ENCODE data around the gene ARL2.
"Not testable (repeated sequence)": the region's sequence is repeated elsewhere in the genome, so short reads cannot be mapped to it uniquely, and the experiment has no call there.

Gene ARL2

DNA sequence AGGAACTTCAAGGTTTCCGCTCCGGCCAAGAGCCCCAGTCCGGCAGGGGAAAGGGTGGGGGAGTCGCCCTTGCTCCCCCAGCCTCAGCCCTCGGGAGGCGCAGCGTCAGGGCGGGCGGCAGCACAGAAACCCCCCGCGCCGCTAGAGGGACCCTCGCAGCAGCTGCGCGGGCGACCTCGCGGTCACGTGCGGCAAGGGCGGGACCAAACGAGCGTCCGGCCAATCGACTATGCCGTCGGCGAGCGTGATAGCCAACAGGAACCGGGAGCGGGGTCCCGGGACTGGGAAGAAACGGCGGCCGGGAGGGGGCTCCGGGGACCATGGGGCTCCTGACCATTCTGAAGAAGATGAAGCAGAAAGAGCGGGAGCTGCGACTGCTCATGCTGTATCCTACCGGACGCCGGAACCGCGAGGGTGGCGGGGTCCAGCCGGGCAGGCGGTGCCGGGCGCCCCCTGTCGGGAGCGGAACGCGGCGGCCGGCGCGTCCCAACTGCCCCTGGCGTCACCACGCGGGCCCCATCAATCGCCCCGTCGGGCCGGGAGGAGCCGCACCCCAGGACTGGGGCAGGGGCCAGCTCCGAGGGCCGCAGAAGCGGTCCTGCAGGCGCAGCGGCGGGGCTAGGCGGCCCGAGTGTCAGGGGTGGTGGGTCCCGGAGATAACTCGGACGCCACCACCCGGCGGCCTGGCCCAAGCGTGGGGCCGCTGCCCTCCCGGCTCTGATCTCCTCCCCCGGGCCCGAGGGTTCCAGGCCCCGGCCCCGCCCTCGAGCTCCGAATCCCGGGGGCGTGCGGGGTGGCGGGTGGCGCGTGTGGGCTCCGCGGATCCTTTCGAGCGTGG lies at the start of gene ARL2:
TSS of gene ARL2 (plus strand) at position 273 of the 838 bp plus-strand sequence. CDS start at position 321, 48 bp downstream.
- peak; percentile 84 for DNase-seq

DNA sequence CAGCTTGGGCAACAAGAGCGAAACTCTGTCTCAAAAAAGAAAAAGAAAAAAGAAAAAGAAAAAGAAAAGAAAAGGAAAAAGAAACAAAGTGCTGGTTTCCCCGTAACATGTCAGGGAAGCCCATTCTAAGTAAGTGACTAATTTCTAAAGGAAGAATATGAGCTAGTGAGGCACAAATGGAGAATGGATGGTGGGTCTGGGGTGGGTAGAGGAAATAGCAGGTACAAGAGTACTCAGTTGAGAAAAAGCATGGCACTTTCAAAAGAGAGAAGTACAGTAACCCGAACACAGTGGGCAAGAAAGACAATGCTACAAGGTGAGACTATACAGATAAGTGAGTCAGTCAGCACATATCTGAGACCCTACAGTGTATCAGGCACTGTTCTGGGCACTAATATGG lies 46.6 kb upstream of the ARL2 start:
- no peak for DNase-seq

DNA sequence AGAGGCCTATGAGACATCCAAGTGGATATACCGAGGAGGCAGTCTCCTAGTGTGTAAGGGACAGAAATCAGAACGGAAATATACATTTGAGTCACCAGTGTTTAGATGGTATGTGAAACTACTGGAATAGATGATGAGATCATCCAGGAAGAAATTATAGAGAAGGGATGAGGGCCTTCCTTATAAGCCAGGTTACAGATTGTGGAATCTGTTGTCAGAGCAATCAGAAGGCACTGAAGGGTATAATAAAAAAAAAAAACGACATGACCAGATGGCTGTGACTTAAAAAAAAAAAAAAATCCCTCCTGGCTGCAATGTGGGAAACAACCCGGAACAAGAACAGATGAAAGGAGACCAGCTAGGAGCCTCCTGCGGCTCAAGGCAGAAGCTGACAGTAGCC lies 44.8 kb upstream of the ARL2 start:
- no peak for DNase-seq

GRCh38 chr11:64970731-64971151 lies 43.2 kb upstream of the ARL2 start:
- DNase-seq: no peak

DNA sequence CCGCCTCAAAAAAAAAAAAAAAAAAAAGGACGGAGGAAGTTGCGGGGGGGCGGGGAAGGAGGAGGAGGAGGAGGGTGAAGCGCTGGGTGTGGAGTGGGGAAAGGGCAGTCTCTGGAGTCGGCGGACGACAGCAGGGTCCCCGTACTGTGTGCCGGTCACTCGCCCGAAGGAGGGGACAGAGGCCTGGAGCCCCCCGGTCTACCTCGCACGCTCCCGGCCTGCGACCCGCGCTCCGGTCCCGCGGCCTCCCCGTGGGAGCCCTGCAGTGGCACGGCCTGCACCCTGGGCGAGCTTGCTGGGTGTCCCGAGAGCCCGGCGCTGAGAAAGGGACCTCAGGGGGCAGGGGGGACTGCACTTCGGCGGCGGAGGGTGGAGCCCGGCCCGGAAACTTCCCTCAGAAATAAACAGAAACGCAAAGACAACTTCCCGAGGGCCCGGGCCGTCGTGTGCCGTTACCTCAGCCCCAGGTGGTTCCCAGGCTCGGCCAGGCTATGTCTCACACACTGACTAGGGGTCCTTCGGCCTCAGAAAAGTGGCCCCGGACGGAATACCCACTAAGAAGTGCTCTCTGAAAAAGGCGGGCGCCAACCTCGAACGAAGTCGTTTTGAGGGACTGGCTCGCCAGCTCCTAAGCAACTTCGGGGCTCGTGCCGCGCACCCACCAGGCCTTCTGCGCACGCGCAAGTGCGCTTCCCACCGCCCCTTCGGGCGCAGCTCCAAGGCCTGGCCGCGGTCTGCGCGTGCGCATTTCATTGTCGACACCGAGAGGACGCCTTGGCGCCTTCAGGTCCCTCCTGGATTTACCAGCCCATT lies 42.3 kb upstream of the ARL2 start, which contains the start of gene MAJIN:
TSS of gene MAJIN (minus strand) at position 688 of the 813 bp plus-strand sequence. CDS start 12,703 bp downstream, outside the sequence.
- DNase-seq: peak; percentile 82

- DNase-seq: no peak
Measured at GRCh38 chr11:64974124-64974523, 39.8 kb upstream of the ARL2 start.

DNA sequence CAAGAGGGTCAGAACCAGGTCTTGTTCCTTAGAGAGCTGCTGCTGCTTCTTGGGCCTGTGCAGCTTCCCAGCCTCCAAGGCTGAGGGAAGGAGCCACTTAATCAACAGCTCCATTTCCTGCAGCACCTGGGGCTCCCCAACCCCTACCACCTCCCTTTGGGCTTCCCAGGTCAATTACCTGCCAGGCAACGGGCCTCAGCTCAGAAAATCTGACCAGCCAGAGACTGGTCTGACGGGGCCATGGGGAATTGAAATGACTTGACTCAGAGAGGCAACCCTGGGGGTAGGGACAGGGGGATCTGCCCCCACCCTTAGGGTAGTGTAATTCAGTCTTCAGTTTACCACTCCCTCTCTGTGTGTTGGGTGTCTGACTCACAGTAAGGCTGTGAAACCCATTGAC lies 37.3 kb upstream of the ARL2 start:
- DNase-seq: no peak

DNA sequence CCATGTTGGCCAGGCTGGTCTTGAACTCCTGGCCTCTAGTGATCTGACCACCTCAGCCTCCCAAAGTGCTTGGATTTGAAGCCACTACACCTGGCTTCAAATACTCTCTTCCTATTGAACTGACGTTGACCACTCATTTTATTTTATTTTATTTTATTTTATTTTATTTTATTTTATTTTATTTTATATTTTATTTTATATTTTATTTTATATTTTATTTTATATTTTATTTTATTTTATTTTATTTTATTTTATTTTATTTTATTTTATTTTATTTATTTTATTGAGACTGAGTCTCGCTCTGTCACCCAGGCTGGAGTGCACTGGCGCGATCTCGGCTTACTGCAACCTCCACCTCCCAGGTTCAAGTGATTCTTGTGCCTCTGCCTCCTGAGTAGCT lies 30.6 kb upstream of the ARL2 start:
- not testable (repeated sequence) for DNase-seq

- DNase-seq: no peak
Measured at GRCh38 chr11:64987998-64988854, 25.7 kb upstream of the ARL2 start.

- no peak for DNase-seq
Measured at GRCh38 chr11:64989416-64989815, 24.5 kb upstream of the ARL2 start.

DNA sequence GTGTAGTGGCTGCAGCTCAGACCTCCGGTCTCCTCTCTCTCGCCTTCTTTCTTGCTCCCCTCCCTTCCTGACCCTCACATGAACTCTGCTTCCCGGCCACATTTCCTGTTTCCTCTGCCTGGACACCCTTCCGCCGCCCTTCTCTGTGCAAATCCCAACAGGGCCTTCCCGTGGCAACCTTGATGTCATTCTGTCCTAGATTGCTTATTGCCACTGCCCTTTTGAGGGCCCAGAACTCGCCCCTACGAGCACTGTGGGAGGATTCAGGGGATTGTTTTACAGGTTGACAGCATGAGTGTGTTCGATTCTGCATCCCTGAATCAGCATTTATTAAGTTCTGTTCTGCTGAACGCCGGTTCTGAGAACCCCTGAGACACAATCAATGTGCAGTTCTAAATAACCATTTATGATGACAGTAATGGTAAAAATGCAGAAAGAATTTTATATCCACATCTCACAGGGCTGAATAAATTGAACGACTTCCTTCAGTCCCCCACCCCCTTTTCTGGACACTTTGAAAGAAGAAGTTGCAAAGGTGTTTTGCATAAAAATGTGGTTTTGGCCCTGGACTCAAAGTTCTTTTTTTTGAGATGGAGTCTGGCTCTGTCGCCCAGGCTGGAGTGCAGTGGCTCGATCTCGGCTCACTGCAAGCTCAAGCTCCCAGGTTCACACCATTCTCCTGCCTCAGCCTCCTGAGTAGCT lies 23.6 kb upstream of the ARL2 start:
- no peak for DNase-seq

DNA sequence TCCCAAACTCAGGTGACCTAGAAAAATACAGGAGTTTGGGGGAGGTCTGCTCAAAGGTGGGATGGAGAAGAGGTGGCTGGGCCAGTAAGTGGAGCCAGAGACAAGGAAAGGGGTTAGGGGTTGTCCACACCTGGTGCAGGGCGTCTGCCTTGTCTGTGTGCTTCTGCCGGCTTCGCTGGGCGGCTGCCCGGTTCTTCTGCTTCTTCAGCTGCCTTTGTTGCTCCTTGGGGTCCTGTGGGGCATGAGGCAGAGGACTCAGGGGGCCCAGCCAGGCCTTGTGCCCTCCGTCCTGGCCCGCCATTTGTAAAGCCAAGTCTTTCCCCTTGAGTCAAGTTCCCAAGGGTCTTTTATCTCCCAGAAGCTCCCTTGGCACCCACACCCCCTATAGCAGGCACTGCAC lies 19.6 kb upstream of the ARL2 start:
- no peak for DNase-seq

DNA sequence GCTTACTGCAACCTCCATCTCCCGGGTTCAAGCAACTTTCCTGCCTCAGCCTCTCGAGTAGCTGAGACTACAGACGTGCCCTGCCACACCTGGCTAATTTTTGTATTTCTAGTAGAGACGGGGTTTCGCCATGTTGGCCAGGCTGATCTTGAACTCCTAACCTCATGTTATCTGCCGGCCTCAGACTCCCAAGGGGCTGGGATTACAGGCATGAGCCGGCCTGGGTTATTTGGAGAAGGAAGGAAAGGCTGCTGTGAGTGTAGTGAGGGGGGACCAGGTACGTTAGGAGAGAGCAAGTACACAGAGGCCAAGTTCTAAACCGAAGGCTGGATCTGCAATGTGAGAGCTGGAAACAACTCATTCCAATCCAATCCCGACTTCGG lies 17.6 kb upstream of the ARL2 start:
- no peak for DNase-seq

- DNase-seq: no peak
Measured at GRCh38 chr11:64996710-64997380, 17.1 kb upstream of the ARL2 start, which contains the start of gene BATF2. Gene BATF2, minus strand, starts transcription at chr11:64996971. Its CDS starts 57 bp downstream, at chr11:64996914.

GRCh38 chr11:64998141-64998540 lies 15.8 kb upstream of the ARL2 start:
- no peak for DNase-seq

DNA sequence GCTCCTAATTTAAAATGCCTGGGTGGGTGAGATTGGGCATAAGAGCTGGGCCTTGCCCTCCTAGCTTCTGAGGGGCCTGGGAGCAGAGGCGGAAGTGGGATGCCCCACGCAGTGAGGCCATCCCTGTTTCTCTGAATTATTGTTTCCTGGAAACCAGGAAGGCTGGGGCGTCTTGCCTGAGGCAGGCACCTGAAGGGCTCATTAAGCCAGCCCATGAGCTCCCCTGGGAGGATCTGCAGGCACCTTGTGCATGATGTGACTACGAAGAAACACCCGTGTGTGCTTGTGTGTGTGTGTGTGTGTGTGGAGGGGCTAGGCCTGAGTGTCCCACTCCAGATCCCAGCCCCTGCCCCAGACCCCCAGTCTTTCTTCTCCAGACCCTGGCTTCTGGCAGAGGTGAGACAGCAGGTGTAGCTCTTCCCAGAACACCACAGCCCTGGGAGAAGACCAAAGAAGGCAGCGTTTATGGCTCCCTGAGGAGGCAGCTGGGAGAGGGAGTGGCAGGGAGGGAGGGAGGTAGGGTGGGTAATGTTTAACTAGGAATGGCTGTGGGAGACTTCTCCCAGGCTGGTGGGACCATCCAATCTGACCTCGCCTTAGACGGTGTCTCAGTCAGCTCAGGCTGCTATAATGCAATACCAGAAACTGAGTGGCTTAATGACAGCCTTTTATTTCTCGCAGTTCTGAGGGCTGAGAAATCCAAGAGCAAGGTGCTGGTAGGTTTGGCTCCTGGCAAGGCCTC lies 15.1 kb upstream of the ARL2 start:
- DNase-seq: no peak

DNA sequence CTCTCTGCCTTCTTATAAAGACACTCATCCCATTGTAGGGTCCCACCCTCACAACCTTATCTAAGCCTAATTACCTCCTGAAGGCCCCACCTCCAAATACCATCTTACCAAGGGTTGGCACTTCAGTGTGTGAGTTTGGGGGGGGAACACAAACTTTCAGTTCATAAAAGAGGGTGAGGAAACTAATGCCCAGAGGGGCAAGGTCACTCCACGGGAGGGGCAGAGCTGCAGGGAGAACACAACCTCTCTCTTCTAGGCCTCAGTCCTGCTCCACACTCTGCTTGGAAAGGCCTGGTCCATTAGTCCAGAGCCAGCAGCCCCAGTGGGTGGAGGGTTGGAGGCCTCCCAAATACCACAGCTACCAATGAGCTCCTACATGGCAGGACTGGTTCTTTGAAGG lies 14.5 kb upstream of the ARL2 start:
- DNase-seq: no peak

DNA sequence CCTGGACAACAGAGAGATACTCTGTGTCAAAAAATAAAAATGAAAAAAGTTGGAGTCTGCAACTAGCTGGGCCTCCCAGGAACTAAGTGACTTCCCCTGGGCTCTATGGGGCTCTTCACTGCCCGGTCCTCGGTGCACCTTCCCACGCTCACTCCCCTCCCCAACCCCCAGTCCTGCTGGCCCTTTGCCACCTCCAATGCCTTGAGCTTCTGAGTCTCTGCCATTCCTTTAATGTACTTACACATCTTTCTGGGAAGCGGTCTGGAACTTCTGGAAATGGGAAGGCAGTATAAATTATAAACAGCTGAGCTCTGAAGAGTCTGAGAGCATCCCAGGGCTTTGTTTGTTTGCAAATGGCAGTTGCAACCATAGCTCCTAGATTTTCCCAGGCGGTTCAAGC lies 11.3 kb upstream of the ARL2 start:
- no peak for DNase-seq

DNA sequence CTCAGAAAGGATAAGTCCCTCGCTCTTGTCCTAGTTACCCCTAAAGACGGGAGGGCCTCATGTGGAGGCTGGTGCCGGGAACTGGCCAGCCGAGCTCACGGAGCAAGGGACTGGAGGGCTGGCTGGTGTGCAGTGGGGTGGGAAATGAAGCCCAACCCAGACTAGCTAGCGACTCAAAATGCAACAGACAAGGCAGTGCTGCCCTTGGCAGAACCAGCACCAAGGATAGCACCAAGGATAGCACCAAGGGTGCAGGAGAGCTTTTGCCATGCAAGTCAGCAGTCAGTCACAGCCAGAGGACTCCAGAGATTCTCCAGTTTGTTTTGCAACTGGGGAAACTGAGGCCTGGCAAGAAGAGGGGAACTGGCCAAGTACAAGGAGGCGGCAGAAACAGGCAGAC lies 10.7 kb upstream of the ARL2 start:
- no peak for DNase-seq

DNA sequence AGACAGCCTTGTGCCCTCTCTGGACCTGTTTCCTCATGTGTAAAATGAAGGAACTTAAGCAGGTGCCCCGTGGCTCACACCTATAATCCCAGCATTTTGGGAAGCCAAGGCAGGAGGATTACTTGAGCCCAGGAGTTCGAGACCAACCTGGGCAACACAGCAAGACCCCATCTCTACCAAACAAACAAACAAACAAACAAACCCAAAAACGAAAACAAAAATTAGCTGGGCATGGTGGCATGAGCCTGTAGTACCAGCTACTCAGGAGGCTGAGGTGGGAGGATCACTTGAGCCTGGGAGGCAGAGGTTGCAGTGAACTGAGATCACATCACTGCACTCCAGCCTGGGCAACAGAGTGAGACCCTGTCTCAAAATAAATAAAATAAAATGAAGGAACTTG lies 10.0 kb upstream of the ARL2 start:
- DNase-seq: not testable (repeated sequence)

GRCh38 chr11:65008016-65008415 lies 5.9 kb upstream of the ARL2 start:
- no peak for DNase-seq
